Spinal cord (tissue), 10 donors: ENCODE results near the gene METTL17. TPM values are rescaled to one million over a fixed set of nuclear protein-coding genes. Genes with fewer than 3 reads are reported as not detected.

Experiments used
- DNase-seq, 6 donors: peaks; one replicate each; pipeline versions ENCODE4 v3.0.0 to v3.0.0-alpha.2; 2013 to 2015; ENCODE audit warnings: low spot score in 6 of 6, low read depth in 4 of 6
- H3K27ac ChIP-seq: one replicate; pipeline ENCODE4 v1.5.1; 2013; ENCODE audit warnings: low read depth, low read length, control low read depth
- H3K27me3 ChIP-seq: one replicate; pipeline ENCODE4 v1.6.1; 2013; ENCODE audit warnings: low read length; ENCODE audit not compliant: control insufficient read depth, insufficient read depth
- H3K36me3 ChIP-seq: one replicate; pipeline ENCODE4 v1.6.1; 2013; ENCODE audit warnings: low read length; ENCODE audit not compliant: control insufficient read depth, insufficient read depth
- H3K4me1 ChIP-seq: one replicate; pipeline ENCODE4 v1.6.1; 2013; ENCODE audit warnings: low read length; ENCODE audit not compliant: control insufficient read depth, insufficient read depth
- H3K4me3 ChIP-seq: one replicate; pipeline ENCODE4 v1.5.1; 2013; ENCODE audit warnings: low read depth, low read length, control low read depth
- H3K9me3 ChIP-seq: one replicate; pipeline ENCODE4 v1.6.1; 2013; ENCODE audit warnings: low read length; ENCODE audit not compliant: control insufficient read depth, insufficient read depth
- WGBS: methylation state at CpG from one replicate; pipeline ENCODE4 v1.1.5; 2013; ENCODE audit warnings: missing lambda C conversion rate; ENCODE audit not compliant: insufficient coverage; 5-methylcytosine and 5-hydroxymethylcytosine counted together
- polyA plus RNA-seq, 2 donors: library from polyadenylated mRNA; unstranded; fragments of 120-200 nt; gene quantifications; one replicate each; pipeline ENCODE4 v1.2.1, GENCODE V29; 2013; ENCODE audit not compliant: insufficient read length in 2 of 2
- total RNA-seq, 2 donors: library from RNA; depleted of rRNA in 1 of 2; stranded (reverse); fragments of 120-200 nt in 1 of 2; fragments of >200 nt in 1 of 2; gene quantifications; one replicate each; pipeline versions ENCODE4 v1.2.3 to v1.2.4, GENCODE V29; 2013 to 2014
- donor health status: healthy.

METTL17 gene
- total and polyA plus RNA-seq, 4 donors, result 31.1 to 79.2 (median 60.9) TPM

DNA sequence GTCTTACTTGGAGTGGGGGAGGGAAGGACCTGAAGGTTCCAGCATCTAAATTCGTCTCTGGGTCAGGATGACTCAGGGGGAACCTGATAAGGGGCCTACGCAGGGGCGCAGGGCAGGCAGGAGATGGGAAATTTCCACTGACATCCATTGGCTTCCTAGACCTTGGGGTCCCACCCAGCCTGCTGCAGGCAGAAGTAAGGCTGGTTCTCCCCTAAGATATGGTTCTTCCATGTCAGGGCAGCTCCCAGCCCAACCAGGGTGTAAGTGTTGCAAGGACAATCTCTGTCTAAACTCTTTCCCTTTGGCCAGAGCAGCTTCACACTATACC, 37.2 kb downstream of the METTL17 start:
- peak overlapping the region; percentile 84 for H3K27ac ChIP-seq
- H3K27me3 ChIP-seq, result no peaks in the 10 kb centered on the region
- no peaks in the 10 kb centered on the region for H3K9me3 ChIP-seq
- peaks cover 9% of the 10 kb centered on the region for H3K36me3 ChIP-seq
- WGBS, result 39% methylated on average over 3 of the region's 3 CpGs
- peaks cover 34% of the 10 kb centered on the region for H3K4me1 ChIP-seq
- no peak overlapping the region for H3K4me3 ChIP-seq
- DNase-seq, result no peak

DNA sequence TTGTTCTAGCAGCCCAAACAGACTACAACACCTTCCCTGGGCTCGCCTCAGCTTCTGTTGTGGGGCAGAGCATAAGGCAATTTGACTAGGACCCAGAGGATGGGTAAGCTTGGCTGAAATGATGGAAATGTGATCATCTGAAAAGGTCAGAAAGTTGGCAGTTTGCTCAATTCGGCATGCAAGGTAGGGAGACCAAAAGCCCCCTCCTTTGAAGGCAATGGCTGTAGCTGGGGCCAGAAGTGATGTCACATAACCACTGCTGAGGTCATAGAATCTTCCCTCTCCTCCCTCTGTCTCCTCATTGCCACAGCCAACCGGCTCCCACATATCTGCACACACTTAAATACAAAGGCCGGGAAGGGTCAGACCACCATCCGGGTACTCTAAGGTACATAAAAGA, 40.1 kb downstream of the METTL17 start, which contains the start of gene TPPP2:
Gene TPPP2 (plus strand): TSS at position 301 of the 400 bp plus-strand sequence. CDS start 365 bp downstream, outside the sequence.
- Histone ChIP-seq H3K27ac (no peak within 1 kb of the TSS), H3K4me1 (peaks cover 26% of the 10 kb centered on the region), H3K36me3 (no peaks in the 10 kb centered on the region), H3K9me3 (no peaks in the 10 kb centered on the region), H3K27me3 (no peaks in the 10 kb centered on the region), H3K4me3 (no peak within 1 kb of the TSS)
- 100% methylated on average over 2 of the region's 5 CpGs for WGBS
- no peak for DNase-seq

DNA sequence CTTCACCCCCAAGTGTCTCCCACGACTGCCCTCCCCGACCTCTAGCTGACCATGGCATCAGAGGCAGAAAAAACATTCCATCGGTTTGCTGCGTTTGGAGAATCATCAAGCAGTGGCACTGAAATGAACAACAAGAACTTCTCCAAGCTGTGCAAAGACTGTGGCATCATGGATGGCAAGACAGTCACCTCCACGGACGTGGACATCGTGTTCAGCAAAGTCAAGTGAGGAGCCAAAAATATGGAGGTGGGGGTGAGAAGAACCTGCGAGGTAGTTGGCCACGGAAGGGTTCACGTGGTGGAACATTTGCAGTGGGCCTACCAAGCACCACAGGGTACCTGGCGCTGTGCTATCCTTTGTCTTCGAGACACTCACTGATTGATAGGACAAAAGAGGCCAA, 40.8 kb downstream of the METTL17 start:
- Histone ChIP-seq H3K4me1 (peaks cover 23% of the 10 kb centered on the region), H3K27me3 (no peaks in the 10 kb centered on the region), H3K4me3 (no peak overlapping the region), H3K9me3 (no peaks in the 10 kb centered on the region), H3K27ac (no peak overlapping the region), H3K36me3 (no peaks in the 10 kb centered on the region)
- 89% methylated on average over 11 of the region's 12 CpGs for WGBS
- DNase-seq, result no peak

DNA sequence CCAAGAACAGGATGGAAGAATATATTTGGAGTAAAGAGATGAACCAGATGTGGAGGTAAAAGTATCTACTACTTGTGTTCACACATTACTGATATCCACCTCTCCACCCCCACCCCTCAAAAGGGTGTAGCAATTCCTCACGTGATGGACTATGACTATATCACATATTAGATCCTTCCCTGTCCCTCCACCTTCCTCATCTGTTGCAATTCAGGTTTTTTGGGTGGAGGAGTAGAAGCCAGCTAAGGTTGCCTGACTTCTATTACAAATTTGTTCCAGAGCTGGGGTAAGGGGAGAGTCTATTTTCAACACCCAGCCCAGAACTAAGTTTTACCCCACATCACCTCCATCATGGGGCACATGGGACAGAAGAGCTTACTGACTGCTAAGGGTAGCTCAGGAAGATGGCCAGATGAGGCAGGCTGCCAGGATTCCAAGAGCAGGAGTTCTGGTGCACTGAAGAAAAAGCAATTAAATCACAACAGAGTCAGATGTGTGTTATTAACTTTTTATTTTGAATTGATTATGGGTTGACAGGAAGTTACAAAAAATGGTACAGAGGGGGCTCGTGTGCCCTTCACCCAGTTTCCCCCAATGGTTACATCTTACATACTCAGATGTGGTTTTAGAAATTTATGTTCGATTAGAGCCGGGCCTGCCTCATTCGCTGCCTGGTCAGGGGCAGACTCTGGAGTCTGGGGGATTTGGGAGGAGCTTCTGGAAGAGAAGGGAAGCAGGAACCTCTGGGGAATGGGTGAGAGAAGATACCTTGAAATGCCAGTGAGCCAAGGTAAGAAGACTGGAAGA, 42.7 kb downstream of the METTL17 start:
- no peaks in the 10 kb centered on the region for H3K36me3 ChIP-seq
- no peak overlapping the region for H3K27ac ChIP-seq
- H3K4me3 ChIP-seq, result no peak overlapping the region
- H3K27me3 ChIP-seq, result no peaks in the 10 kb centered on the region
- peaks cover 18% of the 10 kb centered on the region for H3K4me1 ChIP-seq
- no peaks in the 10 kb centered on the region for H3K9me3 ChIP-seq
- 97% methylated on average over 3 of the region's 5 CpGs for WGBS
- no peak for DNase-seq

DNA sequence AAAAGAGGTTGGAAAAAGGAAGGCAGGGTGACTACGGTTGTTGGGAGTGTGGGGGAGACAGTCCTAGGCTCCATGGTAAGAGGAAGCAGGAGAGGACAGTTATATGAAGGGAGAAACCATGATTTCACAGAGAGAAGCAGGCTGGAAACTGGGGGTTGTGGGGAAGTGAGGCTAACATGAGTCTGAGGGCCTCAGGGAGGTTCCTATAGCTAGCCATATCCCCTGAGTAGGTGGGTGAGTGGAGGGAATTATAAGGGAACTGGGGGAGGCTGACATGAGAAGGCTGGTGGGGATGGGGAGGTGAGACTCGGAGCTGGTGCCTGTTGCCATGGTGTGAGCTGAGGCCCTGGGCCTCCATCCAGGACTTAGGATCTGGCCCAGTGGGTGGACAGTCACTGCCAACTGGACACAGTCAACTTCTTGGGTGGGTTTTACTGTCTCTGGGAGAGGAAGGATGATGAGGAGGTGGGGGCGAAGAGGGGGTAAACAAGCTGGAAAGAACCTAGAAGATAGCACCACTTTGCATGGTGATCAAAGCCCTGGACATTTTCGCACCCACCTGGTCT, 43.4 kb downstream of the METTL17 start:
- peak in 1 of 6 donors; percentile 60 for DNase-seq
- Histone ChIP-seq H3K27me3 (no peaks in the 10 kb centered on the region), H3K9me3 (no peaks in the 10 kb centered on the region), H3K27ac (no peak overlapping the region), H3K4me1 (peaks cover 18% of the 10 kb centered on the region), H3K4me3 (no peak overlapping the region), H3K36me3 (no peaks in the 10 kb centered on the region)
- 86% methylated on average over 4 of the region's 4 CpGs for WGBS

DNA sequence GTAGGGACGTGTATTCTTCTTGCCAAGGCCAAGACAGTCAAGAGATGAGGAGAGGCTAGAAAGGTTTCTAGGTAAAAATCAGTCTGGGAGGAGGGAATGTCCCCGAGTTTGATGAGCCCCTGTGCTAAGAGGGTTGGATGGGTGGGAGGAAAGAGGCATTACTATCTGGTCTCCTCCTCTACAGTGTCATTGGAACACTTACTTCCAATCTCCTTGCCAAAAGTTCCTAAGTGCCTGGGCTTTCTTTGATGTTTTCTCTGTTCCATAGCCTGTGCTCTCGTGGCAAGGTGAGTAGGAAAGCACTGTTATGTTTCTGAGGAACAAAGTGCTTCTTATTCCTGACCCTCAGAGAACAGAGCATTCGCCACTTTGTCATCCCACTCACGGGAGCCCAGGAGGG, 44.9 kb downstream of the METTL17 start, which contains the start of gene RNASE13:
Gene RNASE13 (minus strand): TSS at position 101 of the 400 bp plus-strand sequence. CDS start 519 bp downstream, outside the sequence.
- DNase-seq, result no peak
- H3K4me1 ChIP-seq, result peaks cover 30% of the 10 kb centered on the region
- H3K9me3 ChIP-seq, result no peaks in the 10 kb centered on the region
- H3K27ac ChIP-seq, result no peak within 1 kb of the TSS
- WGBS, result 76% methylated on average over 4 of the region's 5 CpGs
- no peak within 1 kb of the TSS for H3K4me3 ChIP-seq
- no peaks in the 10 kb centered on the region for H3K36me3 ChIP-seq
- no peaks in the 10 kb centered on the region for H3K27me3 ChIP-seq

DNA sequence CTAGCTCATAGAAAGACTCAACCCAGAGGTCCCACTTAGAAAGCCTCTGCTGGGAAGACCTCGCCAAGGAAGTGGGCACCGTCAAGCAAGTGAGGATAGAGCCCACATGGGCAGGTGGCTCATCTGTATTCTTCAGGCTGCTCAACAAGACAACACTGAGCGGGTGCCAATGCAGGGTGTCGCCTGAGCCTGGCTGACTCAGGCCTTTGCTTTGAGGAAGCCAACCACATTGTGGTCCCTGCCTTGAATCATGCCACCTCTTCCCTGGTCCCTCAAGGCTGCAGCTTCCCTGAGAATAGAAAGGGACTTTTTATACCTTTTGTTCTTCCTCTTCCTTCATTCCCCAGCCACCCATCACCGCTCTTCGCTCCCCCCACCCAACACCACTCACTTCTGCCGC, 47.0 kb downstream of the METTL17 start:
- no peaks in the 10 kb centered on the region for H3K9me3 ChIP-seq
- DNase-seq, result peak in 1 of 6 donors; percentile 16
- H3K4me1 ChIP-seq, result peaks cover 34% of the 10 kb centered on the region
- H3K27ac ChIP-seq, result no peak overlapping the region
- no peaks in the 10 kb centered on the region for H3K27me3 ChIP-seq
- whole genome bisulfite sequencing, result 65% methylated on average over 4 of the region's 7 CpGs
- no peak overlapping the region for H3K4me3 ChIP-seq
- H3K36me3 ChIP-seq, result no peaks in the 10 kb centered on the region

DNA sequence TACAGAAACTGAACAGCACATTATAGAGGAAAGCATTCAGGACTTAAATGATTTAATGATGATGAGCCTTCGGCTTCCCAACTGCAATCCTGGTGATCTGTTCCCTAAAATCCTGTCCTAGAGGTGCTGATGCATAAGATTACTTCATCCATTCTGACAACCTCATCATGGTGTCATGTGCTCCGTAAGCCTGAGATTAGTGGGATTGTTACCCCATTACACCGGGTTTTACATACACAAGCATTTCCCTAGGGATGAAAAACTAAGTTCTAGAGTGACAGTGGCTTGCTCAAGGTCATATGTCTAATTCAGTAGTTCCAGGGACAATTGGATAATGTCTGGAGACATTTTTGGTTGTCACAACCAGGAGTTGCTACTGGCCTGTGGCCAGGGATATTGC, 47.4 kb downstream of the METTL17 start:
- H3K36me3 ChIP-seq, result no peaks in the 10 kb centered on the region
- DNase-seq, result no peak
- H3K27me3 ChIP-seq, result no peaks in the 10 kb centered on the region
- H3K9me3 ChIP-seq, result no peaks in the 10 kb centered on the region
- H3K4me1 ChIP-seq, result peaks cover 34% of the 10 kb centered on the region
- no CpG with 5 or more reads among the region's 3 CpGs for WGBS
- no peak overlapping the region for H3K4me3 ChIP-seq
- H3K27ac ChIP-seq, result no peak overlapping the region

DNA sequence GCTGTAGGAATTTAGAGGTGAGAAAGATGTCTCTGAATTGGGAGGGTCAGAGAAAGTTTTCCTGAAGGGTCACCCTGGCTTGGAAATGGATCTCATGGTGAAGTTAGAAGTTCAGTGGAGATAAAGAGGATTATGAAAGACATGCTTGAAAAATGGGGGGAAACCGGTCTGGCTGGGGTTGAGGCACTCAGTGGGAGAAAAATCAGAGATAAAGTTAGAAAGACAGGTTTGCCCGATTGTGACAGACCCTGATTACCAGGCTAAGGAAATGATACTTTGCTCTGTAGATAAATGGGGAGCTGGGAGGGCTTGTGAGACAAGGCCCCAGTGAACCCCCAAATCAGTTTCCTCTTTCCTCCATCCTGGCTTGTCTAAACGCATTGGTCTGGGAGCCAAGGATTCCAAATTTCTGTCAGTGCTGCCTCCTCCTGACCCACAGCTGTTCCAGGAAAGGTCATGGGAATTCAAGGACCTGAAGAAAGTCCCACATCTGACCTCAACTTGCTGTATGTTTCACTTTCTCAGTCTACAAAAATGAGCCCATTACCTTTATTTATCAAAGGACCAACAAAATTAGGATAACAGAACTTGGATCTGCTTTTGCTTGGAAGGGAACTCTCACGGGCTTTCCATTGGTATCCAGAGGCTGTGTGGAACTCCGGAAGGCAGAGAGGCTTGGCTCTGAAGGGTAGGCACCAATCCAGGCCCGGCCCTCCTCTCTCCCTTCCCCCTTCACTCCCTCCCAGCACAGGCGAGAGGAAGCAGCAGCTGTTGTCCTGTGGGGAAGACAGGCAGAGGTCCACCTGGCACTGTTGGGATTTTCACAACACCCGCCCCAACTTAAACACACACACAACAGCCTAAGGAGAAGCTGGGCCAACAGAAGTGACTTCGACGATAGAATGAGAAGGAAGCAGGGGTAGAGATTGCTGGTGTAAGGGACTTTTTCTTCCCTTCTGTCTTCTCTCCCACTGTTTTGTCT, 49.0 kb downstream of the METTL17 start:
- no peaks in the 10 kb centered on the region for H3K36me3 ChIP-seq
- H3K27me3 ChIP-seq, result no peaks in the 10 kb centered on the region
- peak in 4 of 6 donors; percentile 62 to 94 (median 80) for DNase-seq
- H3K9me3 ChIP-seq, result no peaks in the 10 kb centered on the region
- H3K27ac ChIP-seq, result peak overlapping the region; percentile 79
- H3K4me3 ChIP-seq, result peak overlapping the region; percentile 11
- WGBS, result 33% methylated on average over 4 of the region's 10 CpGs
- peaks cover 37% of the 10 kb centered on the region for H3K4me1 ChIP-seq
